GM12873 (cell line): ENCODE results near the gene ITGAV.

Source experiments
- CTCF ChIP-seq: IDR thresholded peaks from 2 replicates; pipeline ENCODE4 v1.5.1; 2012; ENCODE audit warnings: low read depth, mild to moderate bottlenecking, moderate library complexity, low read length, control low read depth; ENCODE audit not compliant: insufficient read depth; ENCODE audit errors: missing control alignments

The ITGAV gene

DNA sequence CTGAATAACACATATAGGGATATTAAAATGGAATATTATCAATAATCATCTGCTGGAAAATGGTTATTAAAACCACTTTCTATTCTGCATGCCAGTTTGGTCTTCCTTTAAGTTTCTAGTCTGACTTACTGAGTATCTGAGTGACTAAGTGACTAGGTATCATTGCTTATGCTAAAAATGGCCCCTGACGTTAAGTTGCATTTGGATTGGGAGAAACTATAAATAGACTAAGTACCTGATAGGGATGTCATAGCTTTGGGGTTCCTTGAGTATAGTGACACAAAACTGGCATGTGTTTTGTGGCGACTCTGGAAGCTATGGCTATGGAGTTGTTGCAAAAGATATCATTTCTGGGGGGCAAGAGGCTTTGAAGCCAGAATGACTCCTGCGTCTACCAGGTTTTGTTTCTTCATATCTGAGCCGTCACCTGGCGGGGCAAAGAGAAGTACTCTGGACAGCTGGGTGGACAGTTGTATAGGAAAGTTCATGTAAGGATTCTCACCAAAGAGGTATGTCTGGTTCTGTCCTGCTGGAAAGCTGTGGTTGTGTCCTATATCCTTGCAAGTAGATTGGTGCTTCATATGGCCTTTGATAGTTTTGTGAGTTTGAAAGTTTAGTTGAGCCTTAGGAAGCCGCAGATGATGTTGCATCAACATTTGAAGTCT, 17.9 kb downstream of the ITGAV start:
- TF ChIP-seq CTCF, result no peak

DNA sequence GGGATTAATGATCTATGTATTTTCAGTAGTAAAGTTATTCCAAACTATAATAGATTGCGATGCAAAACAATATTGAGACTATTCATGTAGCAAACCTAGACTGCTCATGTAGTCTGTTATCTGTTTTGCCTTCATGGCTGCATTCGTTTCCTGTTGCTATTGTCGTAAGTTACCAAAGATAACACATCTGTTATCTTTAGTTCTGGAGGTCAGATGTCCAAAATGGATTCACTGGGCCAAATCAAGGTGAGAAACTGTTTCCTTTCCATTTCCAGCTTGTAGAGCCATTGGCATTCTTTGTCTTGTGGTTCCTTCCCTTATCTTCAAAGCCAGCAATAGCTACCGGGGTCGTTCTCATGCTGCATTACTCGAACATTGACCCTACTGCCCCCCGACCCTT, 20.9 kb downstream of the ITGAV start:
- no peak for TF ChIP-seq CTCF

GRCh38 chr2:186611526-186611925, 21.7 kb downstream of the ITGAV start:
- no peak for TF ChIP-seq CTCF

DNA sequence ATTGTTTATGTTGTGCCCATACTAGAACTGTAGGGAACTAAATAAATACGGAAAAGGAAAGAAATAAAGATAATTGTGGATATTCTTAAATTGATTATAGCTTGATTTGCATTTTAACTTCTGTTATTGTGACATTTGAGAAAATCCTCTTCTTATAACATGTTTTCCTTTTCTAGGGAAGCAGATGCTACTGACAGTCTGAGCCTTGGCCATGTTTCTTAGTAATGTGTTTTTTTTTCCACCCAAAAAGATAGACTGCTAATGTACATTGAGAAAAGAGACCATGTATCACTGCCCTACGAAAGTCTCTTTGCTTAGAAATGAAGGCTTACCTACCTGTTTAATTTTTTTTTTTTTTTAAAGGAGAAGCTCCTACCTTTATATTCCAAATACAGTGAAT, 22.2 kb downstream of the ITGAV start:
- no peak for TF ChIP-seq CTCF

GRCh38 chr2:186612555-186613440, 22.9 kb downstream of the ITGAV start:
- TF ChIP-seq CTCF, result no peak

DNA sequence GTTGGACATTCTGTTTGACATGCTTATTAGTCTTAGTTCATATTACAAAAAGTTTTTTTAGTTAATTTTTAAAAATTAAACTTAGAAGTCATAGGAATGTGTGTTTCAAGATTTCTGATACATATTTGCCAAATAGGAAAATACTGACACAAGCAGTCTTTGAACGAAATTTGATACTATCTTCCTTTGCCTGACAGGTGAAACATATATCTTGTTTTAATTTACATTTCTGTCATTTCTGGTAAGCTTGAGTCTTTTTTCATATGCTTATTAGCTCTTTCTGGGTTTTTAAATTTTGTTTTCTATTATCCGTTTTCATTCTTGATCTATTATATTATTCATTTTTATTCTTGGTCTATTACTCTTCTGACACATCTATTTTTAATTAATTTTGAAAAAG, 24.5 kb downstream of the ITGAV start:
- no peak for TF ChIP-seq CTCF

DNA sequence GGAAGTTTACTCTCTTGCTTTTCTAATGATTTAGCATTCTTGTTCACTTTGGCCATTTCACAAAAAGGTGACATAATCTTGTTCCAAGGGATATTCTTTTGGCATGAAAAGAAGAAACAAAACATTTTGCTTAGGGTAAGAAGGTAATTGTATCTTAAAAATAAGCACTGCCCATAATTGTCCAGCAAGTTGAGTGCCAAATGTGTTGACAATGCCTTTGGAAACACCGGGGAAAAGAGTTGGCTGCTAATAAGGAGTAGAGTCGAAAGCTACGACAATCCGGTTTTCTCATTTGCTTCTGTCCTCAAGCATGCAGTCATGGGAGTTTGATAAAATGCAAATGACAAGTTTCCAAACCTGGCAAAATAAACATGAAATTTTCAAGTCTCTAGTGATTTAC, 27.3 kb downstream of the ITGAV start:
- TF ChIP-seq CTCF, result no peak
